Aorta (tissue), 5 donors: Measurements from ENCODE around the gene ZNF518A. TPM values are rescaled to one million over a fixed set of nuclear protein-coding genes. Genes with fewer than 3 reads are reported as not detected.
A peak's percentile ranks its signal among the peaks of the same experiment; 100 is the strongest.

ENCODE experiments used
- ATAC-seq: fragments of 200-7000 bp; cut with Tn5 transposase; one replicate; pipeline ENCODE4 v1.9.1; 2022; ENCODE audit warnings: moderate library complexity; ENCODE audit not compliant: low FRiP score
- DNase-seq, 2 donors: peaks; one replicate each; pipeline ENCODE4 v3.0.0-alpha.2; 2020
- H3K27ac ChIP-seq, 2 donors: one replicate each; pipeline ENCODE4 v1.5.1; 2013; ENCODE audit warnings: low read length in 2 of 2, mild to moderate bottlenecking in 2 of 2, moderate library complexity in 2 of 2, control low read depth in 1 of 2, inconsistent platforms in 1 of 2, low read depth in 1 of 2
- H3K27me3 ChIP-seq, 2 donors: one replicate each; pipeline ENCODE4 v1.6.1; 2013; ENCODE audit warnings: control low read depth in 1 of 2, low read length in 1 of 2, mild to moderate bottlenecking in 1 of 2, moderate library complexity in 1 of 2; ENCODE audit not compliant: insufficient read depth in 2 of 2, control insufficient read depth in 1 of 2
- H3K36me3 ChIP-seq, 2 donors: one replicate each; pipeline ENCODE4 v1.6.1; 2013; ENCODE audit warnings: control low read depth in 1 of 2, low read length in 1 of 2, mild to moderate bottlenecking in 1 of 2; ENCODE audit not compliant: insufficient read depth in 2 of 2, control insufficient read depth in 1 of 2
- H3K4me1 ChIP-seq, 2 donors: one replicate each; pipeline ENCODE4 v1.6.1; 2013; ENCODE audit warnings: low read length in 2 of 2, control low read depth in 1 of 2, mild to moderate bottlenecking in 1 of 2, moderate library complexity in 1 of 2; ENCODE audit not compliant: insufficient read depth in 2 of 2, control insufficient read depth in 1 of 2
- H3K4me3 ChIP-seq, 2 donors: one replicate each; pipeline ENCODE4 v1.5.1; 2013; ENCODE audit warnings: low read length in 2 of 2, control low read depth in 1 of 2, mild to moderate bottlenecking in 1 of 2
- H3K9me3 ChIP-seq: one replicate; pipeline ENCODE4 v1.6.1; 2013; ENCODE audit warnings: mild to moderate bottlenecking, low read length; ENCODE audit not compliant: control insufficient read depth
- WGBS, 2 donors: extraction: QIAGEN DNeasy Blood & Tissue Kit; methylation state at CpG; one replicate each; pipeline ENCODE4 v1.1.7; 2013; 5-methylcytosine and 5-hydroxymethylcytosine counted together
- intact Hi-C, 2 donors: fragments of 100-400 bp; cut with DNase I; formaldehyde crosslinking; loops; one replicate each; pipeline versions ENCODE4 v1.14.2 to v1.15.0; 2022
- polyA plus RNA-seq, 2 donors: library from polyadenylated mRNA; stranded (reverse); fragments of 200-250 nt; gene quantifications; one replicate each; pipeline ENCODE4 v1.2.3, GENCODE V29; 2013
- total RNA-seq, 2 donors: library from RNA; stranded (reverse); fragmentation: NEBNext Ultra II Directional; extraction: Animal tissue kit (Norgen Biotek cat#: 25700); gene quantifications; one replicate each; pipeline ENCODE4 v1.2.1, GENCODE V29; 2021
- donor health status: healthy with polysubstance abuse.
- donor health status: Bipolar disorder and iron deficiency.
- donor health status: DM: no; HTN: no; CAD: no.
- donor health status: DM: no; HTN: no; CAD: no.
- donor health status: DM: yes; HTN: yes; CAD: no.

ZNF518A gene
- total and polyA plus RNA-seq, 4 donors, result 5.1 to 25.0 (median 12.1) TPM

DNA sequence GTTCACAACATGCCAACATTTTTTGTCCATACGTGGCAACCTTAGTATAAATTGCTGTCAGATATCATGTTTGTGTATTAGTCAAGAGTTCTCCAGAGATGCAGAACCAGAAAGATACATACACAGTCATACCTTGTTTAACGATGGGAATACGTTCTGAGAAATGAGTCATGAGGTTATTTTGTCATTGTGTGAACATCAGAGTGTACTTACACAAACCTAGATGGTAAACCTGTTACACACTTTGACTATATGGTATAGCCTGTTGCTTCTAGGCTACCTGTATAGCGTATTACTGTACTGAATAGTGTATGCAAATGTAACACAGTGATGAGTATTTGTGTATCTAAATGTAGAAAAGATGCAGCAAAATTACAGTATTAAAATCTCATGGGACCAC, 22.3 kb downstream of the ZNF518A start:
- H3K27me3 ChIP-seq, result no peaks in the 10 kb centered on the region
- H3K4me3 ChIP-seq, result no peak overlapping the region
- H3K4me1 ChIP-seq, result no peaks in the 10 kb centered on the region
- ATAC-seq, result no peak
- H3K36me3 ChIP-seq, result peaks cover 3 to 5% of the 10 kb centered on the region in 2 donors
- 93 to 96% methylated on average over 4 of the region's 4 CpGs for WGBS, 2 donors
- DNase-seq, result no peak
- intact Hi-C loops, result no loop called here
- no peaks in the 10 kb centered on the region for H3K9me3 ChIP-seq
- H3K27ac ChIP-seq, result no peak overlapping the region

- Histone ChIP-seq H3K9me3 (no peaks in the 10 kb centered on the region), H3K27ac (no peak overlapping the region), H3K27me3 (no peaks in the 10 kb centered on the region), H3K4me1 (no peaks in the 10 kb centered on the region), H3K4me3 (no peak overlapping the region), H3K36me3 (peaks cover 3 to 5% of the 10 kb centered on the region in 2 donors)
- WGBS, 2 donors, result 67 to 92% methylated on average over 1 of the region's 1 CpG
- ATAC-seq (no peak), DNase-seq (no peak)
- intact Hi-C loops, result no loop called here
These were observed 23.0 kb downstream of the ZNF518A start for GRCh38 chr10:96153070-96153469.

GRCh38 chr10:96165726-96166125, 35.6 kb downstream of the ZNF518A start:
- no peak overlapping the region for H3K27ac ChIP-seq
- no peaks in the 10 kb centered on the region for H3K36me3 ChIP-seq
- no peaks in the 10 kb centered on the region for H3K4me1 ChIP-seq
- H3K9me3 ChIP-seq, result peaks cover 4% of the 10 kb centered on the region
- WGBS, 2 donors, result 96 to 98% methylated on average over 6 of the region's 6 CpGs
- DNase-seq (no peak), ATAC-seq (no peak)
- H3K27me3 ChIP-seq, result no peaks in the 10 kb centered on the region
- intact Hi-C loops, result no loop called here
- no peak overlapping the region for H3K4me3 ChIP-seq

GRCh38 chr10:96168546-96168945, 38.4 kb downstream of the ZNF518A start:
- Histone ChIP-seq H3K9me3 (peaks cover 4% of the 10 kb centered on the region), H3K27me3 (no peaks in the 10 kb centered on the region), H3K36me3 (no peaks in the 10 kb centered on the region), H3K4me1 (no peaks in the 10 kb centered on the region), H3K4me3 (no peak overlapping the region), H3K27ac (no peak overlapping the region)
- intact Hi-C loops, result no loop called here
- ATAC-seq, result no peak
- no peak for DNase-seq
- 68 to 80% methylated on average over 1 of the region's 1 CpG for WGBS, 2 donors

DNA sequence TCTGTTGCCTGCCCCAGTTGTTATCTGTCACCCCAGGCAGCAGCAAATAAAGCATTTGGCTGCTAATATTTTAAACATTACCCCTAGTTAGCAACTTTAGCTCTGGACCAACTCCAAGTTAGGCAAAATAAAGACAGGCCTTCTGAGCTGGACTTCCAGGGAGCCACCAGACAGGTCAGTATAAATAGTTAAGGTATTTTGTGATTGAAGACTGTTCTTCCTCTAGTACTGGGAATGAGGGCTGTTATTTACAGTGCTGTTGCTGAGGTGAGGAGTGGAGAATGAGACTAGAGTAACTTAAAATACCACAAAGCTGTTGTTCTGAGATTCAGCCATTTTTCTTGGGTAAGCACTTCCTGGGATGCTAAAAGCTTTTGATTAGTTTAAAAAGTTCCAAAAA, 40.1 kb downstream of the ZNF518A start:
- no peaks in the 10 kb centered on the region for H3K36me3 ChIP-seq
- H3K4me1 ChIP-seq, result no peaks in the 10 kb centered on the region
- H3K27ac ChIP-seq, result no peak overlapping the region
- H3K4me3 ChIP-seq, result no peak overlapping the region
- H3K9me3 ChIP-seq, result peaks cover 5% of the 10 kb centered on the region
- H3K27me3 ChIP-seq, result no peaks in the 10 kb centered on the region
- ATAC-seq (no peak), DNase-seq (no peak)
- intact Hi-C loops, result no loop called here

- H3K9me3 ChIP-seq, result peaks cover 10% of the 10 kb centered on the region
These were observed 42.6 kb downstream of the ZNF518A start for GRCh38 chr10:96172666-96173065.

GRCh38 chr10:96176985-96177384, 46.9 kb downstream of the ZNF518A start:
- no peaks in the 10 kb centered on the region for H3K27me3 ChIP-seq
- no peak for DNase-seq
- H3K27ac ChIP-seq, result no peak overlapping the region
- intact Hi-C loops, result no loop called here
- 93 to 98% methylated on average over 1 of the region's 1 CpG for WGBS, 2 donors
- H3K4me1 ChIP-seq, result no peaks in the 10 kb centered on the region
- no peak for ATAC-seq
- no peak overlapping the region for H3K4me3 ChIP-seq
- no peaks in the 10 kb centered on the region for H3K36me3 ChIP-seq
- H3K9me3 ChIP-seq, result peaks cover 6% of the 10 kb centered on the region

More at GRCh38 chr10:96172666-96173065, 42.6 kb downstream of the ZNF518A start:
- 92 to 95% methylated on average over 1 of the region's 1 CpG for WGBS, 2 donors
- Histone ChIP-seq H3K36me3 (no peaks in the 10 kb centered on the region), H3K27me3 (no peaks in the 10 kb centered on the region), H3K27ac (no peak overlapping the region), H3K4me3 (no peak overlapping the region), H3K4me1 (no peaks in the 10 kb centered on the region)
- ATAC-seq (no peak), DNase-seq (no peak)
- intact Hi-C loops, result no loop called here

DNA sequence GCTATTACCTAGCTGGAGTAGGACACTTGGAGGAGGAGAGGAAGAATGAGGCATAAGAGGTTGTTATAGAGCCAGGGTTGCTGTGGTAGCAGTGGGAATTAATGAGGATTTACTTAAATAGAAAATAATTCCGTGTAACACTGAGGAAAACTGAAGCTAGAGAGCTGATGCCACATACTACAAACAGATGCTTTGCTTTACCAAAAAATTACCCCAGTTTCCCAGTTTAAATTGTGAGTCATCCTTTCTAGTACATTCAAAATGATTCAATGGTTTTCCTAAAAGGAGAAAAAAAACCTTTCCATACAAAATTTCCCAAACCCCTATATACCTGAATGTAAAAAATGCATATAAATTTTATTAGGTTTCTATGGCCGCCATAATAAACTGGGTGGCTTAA, 58.3 kb downstream of the ZNF518A start:
- WGBS, 2 donors, result 55 to 63% methylated on average over 2 of the region's 2 CpGs
- Histone ChIP-seq H3K4me1 (peaks cover 3 to 4% of the 10 kb centered on the region in 2 donors), H3K36me3 (no peaks in the 10 kb centered on the region), H3K27ac (peak overlapping the region in 1 of 2 donors; percentile 61), H3K9me3 (no peaks in the 10 kb centered on the region), H3K27me3 (no peaks in the 10 kb centered on the region), H3K4me3 (no peak overlapping the region)
- no peak for DNase-seq
- intact Hi-C loops, result no loop called here
- ATAC-seq, result no peak

- 11 to 18% methylated on average over 1 of the region's 1 CpG for WGBS, 2 donors
- ATAC-seq, result no peak
These were observed 58.8 kb downstream of the ZNF518A start for GRCh38 chr10:96188916-96189315.

More at GRCh38 chr10:96188916-96189315, 58.8 kb downstream of the ZNF518A start:
- Histone ChIP-seq H3K27me3 (no peaks in the 10 kb centered on the region), H3K4me1 (peaks cover 3 to 4% of the 10 kb centered on the region in 2 donors), H3K36me3 (no peaks in the 10 kb centered on the region), H3K9me3 (no peaks in the 10 kb centered on the region), H3K27ac (peak overlapping the region in 1 of 2 donors; percentile 55), H3K4me3 (no peak overlapping the region)
- no peak for DNase-seq
- intact Hi-C loops, result no loop called here
